ENCODE measurements around the gene KCNQ4. TPM values are rescaled to one million over a fixed set of nuclear protein-coding genes. Genes with fewer than 3 reads are reported as not detected.

The KCNQ4 gene
- polyA plus RNA-seq, 1 donor from 2014 or later, result not detected

DNA sequence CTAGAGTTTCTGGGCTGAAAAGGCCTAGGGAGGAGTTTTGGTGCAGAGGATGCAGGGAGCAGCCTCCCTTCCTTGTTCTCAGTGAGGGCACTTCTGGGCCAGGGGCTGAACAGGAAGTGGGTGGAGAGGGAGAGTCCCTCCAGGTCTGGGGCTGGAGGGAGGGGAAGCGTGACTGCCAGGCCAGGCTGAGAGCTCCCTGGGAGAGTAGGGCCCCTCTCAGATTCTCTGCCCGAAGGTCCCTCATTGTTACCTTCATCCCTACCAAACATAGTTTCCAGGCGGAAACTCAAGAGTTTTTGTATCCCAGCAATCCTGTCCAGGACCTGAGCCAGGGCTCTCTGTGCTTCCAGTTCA lies 41.8 kb downstream of the KCNQ4 start:
- H3F3A ChIP-seq (ENCODE audit: insufficient read depth, low read length, poor library complexity, severe bottlenecking), result no peaks in the 10 kb centered on the region
- no peak overlapping the region for H3K9ac ChIP-seq (ENCODE audit: low read length)
- H3K9me2 ChIP-seq (ENCODE audit: insufficient read depth, low read length), result no peaks in the 10 kb centered on the region
- no peak overlapping the region for H3K4me3 ChIP-seq (ENCODE audit: low read length)
- H4K20me1 ChIP-seq (ENCODE audit: insufficient read depth), result no peaks in the 10 kb centered on the region
- no peaks in the 10 kb centered on the region for H3K27me3 ChIP-seq (ENCODE audit: insufficient read depth, low read depth, low read length)
- no peak overlapping the region for H3K27ac ChIP-seq (ENCODE audit: low read length)
- H3K79me2 ChIP-seq (replicated peaks; ENCODE audit: insufficient read depth, low read length), result no peaks in the 10 kb centered on the region
- H3K36me3 ChIP-seq (ENCODE audit: insufficient read depth, low read length), result no peaks in the 10 kb centered on the region
- H3K9me3 ChIP-seq (ENCODE audit: low read length), result no peaks in the 10 kb centered on the region
- H2AFZ ChIP-seq (ENCODE audit: low read depth, low read length), result no peak overlapping the region
- TF ChIP-seq MXI1 (conservative IDR thresholded peaks at IDR 0.05; ENCODE audit: poor library complexity, severe bottlenecking), result no peak
- no peak for TF ChIP-seq EP300 (conservative IDR thresholded peaks at IDR 0.05; ENCODE audit: poor library complexity, severe bottlenecking)
- TF ChIP-seq, protein P1, sequence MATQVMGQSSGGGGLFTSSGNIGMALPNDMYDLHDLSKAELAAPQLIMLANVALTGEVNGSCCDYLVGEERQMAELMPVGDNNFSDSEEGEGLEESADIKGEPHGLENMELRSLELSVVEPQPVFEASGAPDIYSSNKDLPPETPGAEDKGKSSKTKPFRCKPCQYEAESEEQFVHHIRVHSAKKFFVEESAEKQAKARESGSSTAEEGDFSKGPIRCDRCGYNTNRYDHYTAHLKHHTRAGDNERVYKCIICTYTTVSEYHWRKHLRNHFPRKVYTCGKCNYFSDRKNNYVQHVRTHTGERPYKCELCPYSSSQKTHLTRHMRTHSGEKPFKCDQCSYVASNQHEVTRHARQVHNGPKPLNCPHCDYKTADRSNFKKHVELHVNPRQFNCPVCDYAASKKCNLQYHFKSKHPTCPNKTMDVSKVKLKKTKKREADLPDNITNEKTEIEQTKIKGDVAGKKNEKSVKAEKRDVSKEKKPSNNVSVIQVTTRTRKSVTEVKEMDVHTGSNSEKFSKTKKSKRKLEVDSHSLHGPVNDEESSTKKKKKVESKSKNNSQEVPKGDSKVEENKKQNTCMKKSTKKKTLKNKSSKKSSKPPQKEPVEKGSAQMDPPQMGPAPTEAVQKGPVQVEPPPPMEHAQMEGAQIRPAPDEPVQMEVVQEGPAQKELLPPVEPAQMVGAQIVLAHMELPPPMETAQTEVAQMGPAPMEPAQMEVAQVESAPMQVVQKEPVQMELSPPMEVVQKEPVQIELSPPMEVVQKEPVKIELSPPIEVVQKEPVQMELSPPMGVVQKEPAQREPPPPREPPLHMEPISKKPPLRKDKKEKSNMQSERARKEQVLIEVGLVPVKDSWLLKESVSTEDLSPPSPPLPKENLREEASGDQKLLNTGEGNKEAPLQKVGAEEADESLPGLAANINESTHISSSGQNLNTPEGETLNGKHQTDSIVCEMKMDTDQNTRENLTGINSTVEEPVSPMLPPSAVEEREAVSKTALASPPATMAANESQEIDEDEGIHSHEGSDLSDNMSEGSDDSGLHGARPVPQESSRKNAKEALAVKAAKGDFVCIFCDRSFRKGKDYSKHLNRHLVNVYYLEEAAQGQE (IDR thresholded peaks at IDR 0.05; ENCODE audit: borderline replicate concordance), result no peak
- TF ChIP-seq EZH2 (IDR thresholded peaks at IDR 0.05; ENCODE audit: borderline replicate concordance, insufficient read depth, low read length, poor library complexity, severe bottlenecking), result no peak
- no peak for TF ChIP-seq TAF1 (IDR thresholded peaks at IDR 0.05; ENCODE audit: low read depth)
- no peak for TF ChIP-seq RAD21 (conservative IDR thresholded peaks at IDR 0.05)
- TF ChIP-seq, protein P2, sequence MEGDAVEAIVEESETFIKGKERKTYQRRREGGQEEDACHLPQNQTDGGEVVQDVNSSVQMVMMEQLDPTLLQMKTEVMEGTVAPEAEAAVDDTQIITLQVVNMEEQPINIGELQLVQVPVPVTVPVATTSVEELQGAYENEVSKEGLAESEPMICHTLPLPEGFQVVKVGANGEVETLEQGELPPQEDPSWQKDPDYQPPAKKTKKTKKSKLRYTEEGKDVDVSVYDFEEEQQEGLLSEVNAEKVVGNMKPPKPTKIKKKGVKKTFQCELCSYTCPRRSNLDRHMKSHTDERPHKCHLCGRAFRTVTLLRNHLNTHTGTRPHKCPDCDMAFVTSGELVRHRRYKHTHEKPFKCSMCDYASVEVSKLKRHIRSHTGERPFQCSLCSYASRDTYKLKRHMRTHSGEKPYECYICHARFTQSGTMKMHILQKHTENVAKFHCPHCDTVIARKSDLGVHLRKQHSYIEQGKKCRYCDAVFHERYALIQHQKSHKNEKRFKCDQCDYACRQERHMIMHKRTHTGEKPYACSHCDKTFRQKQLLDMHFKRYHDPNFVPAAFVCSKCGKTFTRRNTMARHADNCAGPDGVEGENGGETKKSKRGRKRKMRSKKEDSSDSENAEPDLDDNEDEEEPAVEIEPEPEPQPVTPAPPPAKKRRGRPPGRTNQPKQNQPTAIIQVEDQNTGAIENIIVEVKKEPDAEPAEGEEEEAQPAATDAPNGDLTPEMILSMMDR (IDR thresholded peaks at IDR 0.05; ENCODE audit: poor library complexity, severe bottlenecking), result no peak
- no peak for TF ChIP-seq SMC3 (conservative IDR thresholded peaks at IDR 0.05; ENCODE audit: poor library complexity)
- no peak for TF ChIP-seq POLR2AphosphoS5 (IDR thresholded peaks at IDR 0.05)
- no peak overlapping the region for H3K4me2 ChIP-seq (ENCODE audit: low read length)

DNA sequence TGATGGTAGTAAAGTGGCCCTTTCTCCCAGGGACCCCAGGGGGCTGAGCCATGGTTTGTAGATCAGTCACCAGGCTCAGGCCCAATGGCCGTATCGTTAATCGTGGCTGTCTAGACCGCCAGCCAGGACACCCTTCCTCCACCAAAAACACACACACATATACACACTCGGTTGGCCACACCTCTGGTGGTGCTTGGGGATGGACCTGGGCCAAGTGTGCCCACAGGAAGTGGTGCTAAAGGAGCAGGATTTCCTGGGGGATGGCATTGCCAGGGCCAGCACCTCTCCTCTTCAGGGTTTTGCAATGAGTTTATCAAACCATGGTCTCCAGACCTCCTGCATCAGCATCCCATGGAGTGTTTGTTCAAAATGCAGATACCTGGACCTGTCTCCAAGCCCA lies 42.4 kb downstream of the KCNQ4 start:
- Histone ChIP-seq H2AFZ (ENCODE audit: low read depth, low read length) (no peak overlapping the region), H4K20me1 (ENCODE audit: insufficient read depth) (no peaks in the 10 kb centered on the region), H3K9me2 (ENCODE audit: insufficient read depth, low read length) (no peaks in the 10 kb centered on the region), H3K4me2 (ENCODE audit: low read length) (no peak overlapping the region), H3K4me3 (ENCODE audit: low read length) (no peak overlapping the region), H3K36me3 (ENCODE audit: insufficient read depth, low read length) (no peaks in the 10 kb centered on the region), H3K27me3 (ENCODE audit: insufficient read depth, low read depth, low read length) (no peaks in the 10 kb centered on the region), H3K9ac (ENCODE audit: low read length) (no peak overlapping the region), H3F3A (ENCODE audit: insufficient read depth, low read length, poor library complexity, severe bottlenecking) (no peaks in the 10 kb centered on the region), H3K27ac (ENCODE audit: low read length) (no peak overlapping the region), H3K79me2 (replicated peaks; ENCODE audit: insufficient read depth, low read length) (no peaks in the 10 kb centered on the region), H3K9me3 (ENCODE audit: low read length) (no peaks in the 10 kb centered on the region)
- TF ChIP-seq TAF1 (IDR thresholded peaks at IDR 0.05; ENCODE audit: low read depth) (no peak), EP300 (conservative IDR thresholded peaks at IDR 0.05; ENCODE audit: poor library complexity, severe bottlenecking) (no peak), MXI1 (conservative IDR thresholded peaks at IDR 0.05; ENCODE audit: poor library complexity, severe bottlenecking) (no peak), EZH2 (IDR thresholded peaks at IDR 0.05; ENCODE audit: borderline replicate concordance, insufficient read depth, low read length, poor library complexity, severe bottlenecking) (no peak), RAD21 (conservative IDR thresholded peaks at IDR 0.05) (no peak), SMC3 (conservative IDR thresholded peaks at IDR 0.05; ENCODE audit: poor library complexity) (no peak), POLR2AphosphoS5 (IDR thresholded peaks at IDR 0.05) (no peak)
- TF ChIP-seq, protein P2 (IDR thresholded peaks at IDR 0.05; ENCODE audit: poor library complexity, severe bottlenecking), result no peak
- TF ChIP-seq, protein P1 (IDR thresholded peaks at IDR 0.05; ENCODE audit: borderline replicate concordance), result no peak
